SIG-M5 treated with dmso at 0.1 percent for 504 hours (cell line): Measurements from ENCODE around the gene CEP57L1.

ENCODE experiments used
- DNase-seq: peaks from one replicate; lab custom pipeline; 2025; ENCODE audit not compliant: unreplicated experiment; lab: John Stamatoyannopoulos, UW

CEP57L1 gene

GRCh38 chr6:109095036-109095834 lies at the start of gene CEP57L1:
Gene CEP57L1 (plus strand): TSS chr6:109095507. CDS start chr6:109145222, 49,715 bp downstream.
- DNase-seq: peak; percentile 93

- no peak for DNase-seq
Measured at GRCh38 chr6:109048176-109048575, 47.1 kb upstream of the CEP57L1 start.

GRCh38 chr6:109048670-109049415 lies 46.5 kb upstream of the CEP57L1 start:
- DNase-seq: no peak

DNA sequence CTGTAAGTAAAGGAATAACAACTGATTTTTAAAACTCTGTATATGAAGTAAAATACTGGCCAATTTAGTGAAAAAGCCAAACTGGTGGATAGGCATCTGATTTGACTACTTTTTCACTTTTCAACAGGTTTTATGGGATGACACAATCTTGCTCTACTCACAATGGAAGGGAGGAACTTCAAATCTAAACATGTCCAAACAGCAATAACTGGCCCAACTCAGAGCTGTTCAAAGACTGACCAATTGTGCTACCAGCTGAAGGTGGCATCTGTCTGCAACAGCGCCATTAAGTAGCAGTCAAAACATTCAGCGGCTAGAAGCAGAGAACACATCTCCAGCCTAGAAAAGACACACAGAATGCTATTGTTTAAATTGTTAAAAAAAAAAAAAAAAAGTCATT lies 45.3 kb upstream of the CEP57L1 start:
- DNase-seq: no peak

GRCh38 chr6:109050447-109051102 lies 44.7 kb upstream of the CEP57L1 start:
- DNase-seq: no peak

- no peak for DNase-seq
Measured at GRCh38 chr6:109051301-109052017, 43.8 kb upstream of the CEP57L1 start.

DNA sequence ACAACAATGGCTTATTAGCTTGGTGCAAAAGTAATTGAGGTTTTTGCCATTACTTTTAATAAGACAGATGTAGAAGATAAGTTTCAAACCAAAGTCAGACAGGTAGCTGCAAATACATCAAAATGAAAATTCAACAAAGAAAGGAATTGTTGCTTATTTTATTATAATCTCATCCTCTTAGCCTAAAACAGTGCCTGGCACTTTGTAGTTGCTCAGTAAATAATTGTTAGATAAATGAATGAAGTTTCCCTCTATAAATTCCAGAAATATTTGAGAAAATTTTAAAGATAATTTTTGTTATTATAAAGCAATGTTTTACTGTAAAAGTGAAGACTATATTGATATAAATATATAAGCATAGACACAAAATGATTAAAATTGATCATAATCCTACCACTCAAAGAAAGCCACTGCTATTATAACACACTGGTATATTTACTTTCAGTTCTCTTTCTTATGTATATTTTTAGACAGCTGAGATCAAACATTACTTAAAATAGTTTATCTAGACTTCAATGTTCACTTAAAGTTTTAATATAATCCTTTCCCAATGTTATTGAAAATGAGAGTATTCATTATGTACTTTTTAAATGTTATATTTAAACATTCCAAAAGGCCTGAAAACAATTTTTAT lies 43.2 kb upstream of the CEP57L1 start:
- no peak for DNase-seq

DNA sequence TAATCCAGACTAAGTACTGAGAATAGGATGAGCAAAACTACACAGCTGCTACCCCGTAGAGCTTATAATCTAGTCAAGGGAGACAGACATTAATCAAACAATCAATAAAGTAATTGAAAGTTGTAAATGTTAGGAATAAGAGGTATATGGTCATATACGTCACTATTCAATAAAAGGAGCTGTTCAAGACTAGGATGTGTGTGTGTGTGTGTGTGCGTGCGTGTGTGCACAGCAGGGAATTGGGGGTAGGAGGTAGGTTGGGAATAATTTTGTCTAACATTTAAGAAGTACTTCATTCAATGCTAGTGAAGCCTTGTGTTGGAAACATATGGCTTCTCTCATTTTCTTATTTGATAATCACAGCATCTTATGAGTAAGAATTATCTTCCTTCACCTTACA lies 42.5 kb upstream of the CEP57L1 start:
- DNase-seq: no peak

DNA sequence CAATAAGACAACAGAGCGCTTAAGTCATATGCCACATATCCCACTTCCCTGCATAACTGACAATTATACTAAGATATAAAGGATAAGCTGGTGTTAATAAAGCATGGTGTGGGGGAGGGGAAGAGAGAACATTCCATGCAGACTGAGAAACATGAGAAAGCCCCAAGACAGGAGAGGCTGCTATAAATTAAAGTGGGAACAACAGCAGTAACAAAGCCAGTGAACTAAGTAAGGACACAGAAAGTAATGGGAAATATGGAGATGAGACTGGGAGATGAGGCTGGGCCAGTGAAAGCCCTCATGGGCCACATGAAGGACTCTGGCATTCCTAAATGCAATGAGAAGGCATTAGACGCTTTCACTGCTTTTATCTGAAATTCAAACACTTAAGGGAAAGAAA lies 42.0 kb upstream of the CEP57L1 start:
- no peak for DNase-seq

- peak; percentile 46 for DNase-seq
Measured at GRCh38 chr6:109055771-109056235, 39.5 kb upstream of the CEP57L1 start.

GRCh38 chr6:109056661-109057060 lies 38.6 kb upstream of the CEP57L1 start:
- DNase-seq: no peak

GRCh38 chr6:109058620-109059019 lies 36.7 kb upstream of the CEP57L1 start:
- no peak for DNase-seq

GRCh38 chr6:109059153-109059552 lies 36.2 kb upstream of the CEP57L1 start:
- peak; percentile 19 for DNase-seq

- DNase-seq: peak; percentile 65
Measured at GRCh38 chr6:109059571-109060021, 35.7 kb upstream of the CEP57L1 start.

GRCh38 chr6:109060571-109060970 lies 34.7 kb upstream of the CEP57L1 start:
- no peak for DNase-seq

- DNase-seq: no peak
Measured at GRCh38 chr6:109062216-109062615, 33.1 kb upstream of the CEP57L1 start.

- DNase-seq: no peak
Measured at GRCh38 chr6:109062767-109063352, 32.4 kb upstream of the CEP57L1 start.

DNA sequence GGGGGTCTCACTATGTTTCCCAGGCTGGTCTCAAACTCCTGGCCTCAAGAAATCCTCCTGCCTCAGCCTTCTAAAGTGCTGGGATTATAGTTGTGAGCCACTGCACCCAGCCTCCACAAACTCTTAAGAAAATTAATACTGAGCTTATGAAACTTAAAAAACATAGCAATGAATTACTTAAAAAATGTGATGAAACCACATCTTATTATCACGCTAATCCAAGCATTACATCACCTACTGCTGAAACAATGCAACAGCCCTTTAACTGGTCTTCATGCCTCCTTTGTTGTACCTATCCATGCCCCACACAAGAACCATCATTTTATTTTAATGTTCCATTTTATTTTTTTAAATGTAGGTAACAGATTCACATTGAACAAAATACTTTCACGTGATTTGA lies 25.6 kb upstream of the CEP57L1 start:
- DNase-seq: no peak

DNA sequence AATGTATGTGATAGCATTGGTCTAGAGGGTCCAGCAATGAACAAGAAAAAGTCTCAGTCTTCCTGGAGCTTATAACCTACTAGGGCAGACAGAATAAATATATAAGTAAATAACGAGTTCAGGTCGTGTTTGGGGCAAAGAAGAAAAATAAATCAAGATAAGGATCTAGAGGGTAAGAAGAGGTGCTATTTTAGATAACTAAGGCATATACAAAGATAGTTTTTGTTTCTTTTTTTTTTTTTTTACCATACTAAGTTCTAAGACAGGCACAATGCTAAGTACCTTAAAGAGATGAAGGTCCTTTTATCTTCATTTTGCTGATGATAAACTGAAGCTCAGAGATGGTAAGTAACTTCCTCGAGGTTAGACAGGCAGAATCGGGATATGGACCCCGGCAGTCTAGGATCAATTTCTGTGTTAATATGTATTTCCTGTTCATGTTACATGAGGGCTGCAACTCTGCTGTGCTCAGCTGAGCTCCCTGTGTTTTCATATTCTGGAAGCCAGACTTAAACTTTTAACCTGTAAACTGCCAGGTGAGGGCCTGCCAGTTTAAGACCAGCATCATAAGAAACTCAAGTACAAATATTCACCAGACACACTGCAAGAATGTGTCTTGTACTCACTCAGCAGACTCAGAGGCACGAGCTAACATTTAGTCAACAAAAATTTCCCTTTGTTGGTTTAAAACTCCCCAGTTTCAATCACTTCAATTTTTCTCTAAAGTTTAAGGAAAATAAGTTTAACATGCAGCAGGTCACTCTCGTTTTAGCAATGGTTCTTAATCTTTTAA lies 24.0 kb upstream of the CEP57L1 start:
- DNase-seq: no peak
